ENCODE measurements around the gene ZFP69B.
A peak's percentile ranks its signal among the peaks of the same experiment; 100 is the strongest.
"Not testable (repeated sequence)": the region's sequence is repeated elsewhere in the genome, so short reads cannot be mapped to it uniquely, and the experiment has no call there.

ZFP69B gene

GRCh38 chr1:40438391-40439015, 11.8 kb upstream of the ZFP69B start:
- DNase-seq = no peak

- no peak for DNase-seq
Measured at GRCh38 chr1:40439247-40439646, 11.0 kb upstream of the ZFP69B start.

- DNase-seq = peak; percentile 65
Measured at GRCh38 chr1:40450495-40451237, 390 bp downstream of the ZFP69B start.

- DNase-seq = no peak
Measured at GRCh38 chr1:40451238-40451585, 936 bp downstream of the ZFP69B start.

GRCh38 chr1:40454873-40455272, 4.6 kb downstream of the ZFP69B start:
- DNase-seq = no peak

- DNase-seq = peak; percentile 4
Measured at GRCh38 chr1:40462956-40463590, 12.8 kb downstream of the ZFP69B start.

GRCh38 chr1:40469327-40469726, 19.1 kb downstream of the ZFP69B start:
- DNase-seq = no peak

- no peak for DNase-seq
Measured at GRCh38 chr1:40475268-40475667, 25.0 kb downstream of the ZFP69B start.

GRCh38 chr1:40476924-40477677, 26.8 kb downstream of the ZFP69B start, which contains the start of gene ZFP69:
Gene ZFP69, plus strand, starts transcription at chr1:40477290. Its CDS starts 2,072 bp downstream, at chr1:40479362.
- peak; percentile 70 for DNase-seq

- no peak for DNase-seq
Measured at GRCh38 chr1:40477678-40478053, 27.4 kb downstream of the ZFP69B start.

- DNase-seq = no peak
Measured at GRCh38 chr1:40478276-40478675, 28.0 kb downstream of the ZFP69B start.

- no peak for DNase-seq
Measured at GRCh38 chr1:40479156-40479555, 28.9 kb downstream of the ZFP69B start.

GRCh38 chr1:40495315-40495903, 45.1 kb downstream of the ZFP69B start:
- DNase-seq = no peak

- not testable (repeated sequence) for DNase-seq
Measured at GRCh38 chr1:40502651-40503050, 52.4 kb downstream of the ZFP69B start.

- no peak for DNase-seq
Measured at GRCh38 chr1:40507973-40508372, 57.7 kb downstream of the ZFP69B start.

GRCh38 chr1:40508375-40509341, 58.4 kb downstream of the ZFP69B start, which contains the start of gene EXO5:
Gene EXO5, plus strand, starts transcription at chr1:40508767. Its CDS starts 5,778 bp downstream, at chr1:40514545.
- DNase-seq = peak; percentile 76
